Esophagus muscularis mucosa (tissue), 4 donors: Measurements from ENCODE around the gene SH2D5. TPM values are rescaled to one million over a fixed set of nuclear protein-coding genes. Genes with fewer than 3 reads are reported as not detected.

Experiments
- DNase-seq: peaks from one replicate; pipeline ENCODE4 v3.0.0-alpha.2; 2017; ENCODE audit errors: extremely low spot score
- H3K27ac ChIP-seq, 4 donors: fragments of 200-600 bp; sonication (generic); replicated peaks in 1 of 4; 1 replicate in 3 of 4; 2 replicates in 1 of 4; pipeline ENCODE4 v1.5.1; 2016 to 2019; ENCODE audit warnings: mild to moderate bottlenecking in 1 of 4
- H3K27me3 ChIP-seq, 4 donors: fragments of 200-600 bp; sonication (generic); one replicate each; pipeline versions ENCODE4 v1.5.1 to v1.6.0; 2016 to 2019
- H3K36me3 ChIP-seq, 4 donors: fragments of 200-600 bp; sonication (generic); one replicate each; pipeline ENCODE4 v1.5.1; 2016 to 2019
- H3K4me1 ChIP-seq, 4 donors: fragments of 200-600 bp; sonication (generic); one replicate each; pipeline ENCODE4 v1.5.1; 2016 to 2019
- H3K4me3 ChIP-seq, 4 donors: fragments of 200-600 bp; sonication (generic); 1 replicate in 2 of 4; 2 replicates in 2 of 4; pipeline ENCODE4 v1.5.1; 2016 to 2019; ENCODE audit warnings: mild to moderate bottlenecking in 4 of 4, moderate library complexity in 1 of 4
- H3K9me3 ChIP-seq, 4 donors: fragments of 200-600 bp; sonication (generic); 1 replicate in 3 of 4; 2 replicates in 1 of 4; pipeline ENCODE4 v1.5.1; 2016 to 2019
- EP300 ChIP-seq: sonication (generic); formaldehyde crosslinking; IDR thresholded peaks from one replicate; pipeline ENCODE4 v1.6.1; 2017; ENCODE audit warnings: antibody characterized with exemption
- POLR2A ChIP-seq: fragments of 450-650 bp; IDR thresholded peaks from one replicate; pipeline ENCODE4 v1.6.1; 2017; ENCODE audit warnings: antibody characterized with exemption, moderate library complexity, mild to moderate bottlenecking, low read depth
- POLR2AphosphoS5 ChIP-seq, 2 donors: sonication (generic); formaldehyde crosslinking; IDR thresholded peaks; one replicate each; pipeline ENCODE4 v1.6.1; 2017; ENCODE audit warnings: antibody characterized with exemption in 2 of 2
- WGBS: methylation state at CpG from one replicate; pipeline ENCODE4 v1.1.5; 2018; 5-methylcytosine and 5-hydroxymethylcytosine counted together
- intact Hi-C: fragments of 100-400 bp; cut with DNase I; formaldehyde crosslinking; loops from one replicate; pipeline ENCODE4 v1.15.1; 2023
- total RNA-seq, 4 donors: library from RNA; depleted of rRNA; stranded (reverse); fragments of >200 nt; gene quantifications; one replicate each; pipeline versions ENCODE4 v1.1.0 to v1.2.1, GENCODE V29; 2016
- TF ChIP-seq, protein P1 (sequence below), 3 experiments: fragments of 200-600 bp in 2 of 3; fragments of 450-650 bp in 1 of 3; sonication (generic) in 2 of 3; IDR thresholded peaks; one replicate each; pipeline ENCODE4 v1.5.1; 2017 to 2019; ENCODE audit warnings: antibody characterized with exemption in 3 of 3, mild to moderate bottlenecking in 2 of 3, moderate library complexity in 1 of 3

SH2D5 gene
- total RNA-seq, 4 donors from 2014 or later: 0.42 to 7.2 (median 1.7) TPM

DNA sequence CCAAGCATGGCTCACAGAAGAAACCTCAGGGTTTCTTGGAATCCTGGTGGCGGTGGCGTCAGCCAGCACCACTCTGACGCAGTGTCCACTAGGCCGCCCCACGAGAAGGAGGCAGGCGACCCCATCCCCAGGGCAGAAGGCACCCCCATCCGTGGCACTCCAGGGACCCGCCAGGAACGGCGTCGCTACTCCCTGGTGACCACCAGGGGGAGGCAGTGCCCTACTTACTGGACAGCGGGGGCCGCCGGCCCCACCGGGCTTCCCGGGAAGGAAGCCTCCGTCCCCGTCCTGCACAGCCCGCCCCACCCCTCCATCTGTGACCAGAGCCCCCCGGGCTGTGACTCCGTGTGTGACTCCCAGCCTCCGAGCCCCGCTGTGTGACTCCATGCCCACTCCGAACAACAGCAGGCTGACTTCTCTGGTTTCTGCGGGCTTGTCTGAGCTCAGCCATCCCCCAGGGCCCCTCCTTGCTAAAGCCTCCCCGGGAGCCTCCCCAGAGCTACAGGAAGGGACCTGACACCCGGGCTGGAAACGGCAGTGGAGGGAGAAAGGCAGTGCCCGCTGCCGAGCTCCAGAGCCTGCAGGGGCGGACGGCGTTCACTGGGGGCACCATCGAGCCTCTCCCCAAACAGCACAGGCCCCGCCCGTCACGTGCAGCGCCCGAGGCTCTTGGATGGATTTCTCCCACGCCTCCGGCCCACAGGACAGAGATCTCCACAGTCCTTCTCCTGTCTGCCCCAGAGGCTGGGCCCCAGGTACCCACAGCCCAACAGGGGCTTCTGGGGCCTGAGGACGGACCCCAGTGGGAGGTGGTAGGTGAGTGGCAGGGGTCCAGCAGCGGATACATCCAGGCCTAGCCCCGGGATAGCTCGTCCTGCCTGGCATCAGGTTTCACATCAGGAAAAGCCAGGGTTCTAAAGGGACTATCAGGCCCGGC, 35.8 kb downstream of the SH2D5 start:
- peak overlapping the region; percentile 80 to 91 (median 86) for H3K27ac ChIP-seq
- H3K4me1 ChIP-seq: peaks cover 7 to 33% (median 29%) of the 10 kb centered on the region in 4 donors
- DNase-seq: peak; percentile 94
- no peaks in the 10 kb centered on the region for H3K36me3 ChIP-seq
- peaks cover 0 to 4% (median 0%) of the 10 kb centered on the region in 4 donors for H3K9me3 ChIP-seq
- H3K27me3 ChIP-seq: no peaks in the 10 kb centered on the region
- H3K4me3 ChIP-seq: peak overlapping the region; percentile 60 to 76 (median 66)
- intact Hi-C loops: loop anchor here (1.0 to 10.0 kb wide), 3 partner anchors 91 to 499 kb away; partner anchors contain the start of gene HP1BP3
- TF ChIP-seq EP300: no peak
- TF ChIP-seq, protein P1, sequence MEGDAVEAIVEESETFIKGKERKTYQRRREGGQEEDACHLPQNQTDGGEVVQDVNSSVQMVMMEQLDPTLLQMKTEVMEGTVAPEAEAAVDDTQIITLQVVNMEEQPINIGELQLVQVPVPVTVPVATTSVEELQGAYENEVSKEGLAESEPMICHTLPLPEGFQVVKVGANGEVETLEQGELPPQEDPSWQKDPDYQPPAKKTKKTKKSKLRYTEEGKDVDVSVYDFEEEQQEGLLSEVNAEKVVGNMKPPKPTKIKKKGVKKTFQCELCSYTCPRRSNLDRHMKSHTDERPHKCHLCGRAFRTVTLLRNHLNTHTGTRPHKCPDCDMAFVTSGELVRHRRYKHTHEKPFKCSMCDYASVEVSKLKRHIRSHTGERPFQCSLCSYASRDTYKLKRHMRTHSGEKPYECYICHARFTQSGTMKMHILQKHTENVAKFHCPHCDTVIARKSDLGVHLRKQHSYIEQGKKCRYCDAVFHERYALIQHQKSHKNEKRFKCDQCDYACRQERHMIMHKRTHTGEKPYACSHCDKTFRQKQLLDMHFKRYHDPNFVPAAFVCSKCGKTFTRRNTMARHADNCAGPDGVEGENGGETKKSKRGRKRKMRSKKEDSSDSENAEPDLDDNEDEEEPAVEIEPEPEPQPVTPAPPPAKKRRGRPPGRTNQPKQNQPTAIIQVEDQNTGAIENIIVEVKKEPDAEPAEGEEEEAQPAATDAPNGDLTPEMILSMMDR (IDR thresholded peaks at IDR 0.05): peak; percentile 68 to 89 (median 88)
- TF ChIP-seq POLR2AphosphoS5 (IDR thresholded peaks at IDR 0.05): peak; percentile 61 to 68
- no peak for TF ChIP-seq POLR2A
- 0% methylated on average over 10 of the region's 46 CpGs for WGBS

DNA sequence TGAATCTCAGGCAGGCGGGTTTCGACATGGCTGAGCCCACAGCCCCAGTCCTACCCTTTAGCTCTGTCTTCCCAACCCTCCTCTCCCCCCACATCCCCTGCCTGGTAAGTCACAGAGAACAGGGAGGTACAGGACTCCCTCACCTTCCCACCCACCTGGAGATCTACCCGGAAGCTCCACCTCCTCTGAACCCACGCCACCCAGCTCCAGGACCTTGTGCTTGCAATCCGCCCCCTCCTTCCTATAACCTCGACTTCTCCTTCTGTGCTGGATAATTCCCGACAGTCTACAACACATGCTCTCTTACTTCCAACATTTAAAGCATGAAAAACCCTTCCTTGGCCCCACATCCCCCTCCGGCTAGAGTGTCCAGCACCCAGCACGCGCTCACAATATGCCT, 37.0 kb downstream of the SH2D5 start:
- peaks cover 7 to 33% (median 29%) of the 10 kb centered on the region in 4 donors for H3K4me1 ChIP-seq
- intact Hi-C loops: loop anchor here (5.0 to 10.0 kb wide), 2 partner anchors 92 to 289 kb away; partner anchors contain the start of gene HP1BP3
- H3K9me3 ChIP-seq: peaks cover 0 to 5% (median 0%) of the 10 kb centered on the region in 4 donors
- DNase-seq: no peak
- WGBS: 87% methylated on average over 10 of the region's 10 CpGs
- TF ChIP-seq EP300: no peak
- TF ChIP-seq, protein P1 (IDR thresholded peaks at IDR 0.05): no peak
- TF ChIP-seq POLR2A: no peak
- no peak for TF ChIP-seq POLR2AphosphoS5 (IDR thresholded peaks at IDR 0.05)
- H3K4me3 ChIP-seq: no peak overlapping the region
- H3K27ac ChIP-seq: no peak overlapping the region
- H3K36me3 ChIP-seq: no peaks in the 10 kb centered on the region
- no peaks in the 10 kb centered on the region for H3K27me3 ChIP-seq

DNA sequence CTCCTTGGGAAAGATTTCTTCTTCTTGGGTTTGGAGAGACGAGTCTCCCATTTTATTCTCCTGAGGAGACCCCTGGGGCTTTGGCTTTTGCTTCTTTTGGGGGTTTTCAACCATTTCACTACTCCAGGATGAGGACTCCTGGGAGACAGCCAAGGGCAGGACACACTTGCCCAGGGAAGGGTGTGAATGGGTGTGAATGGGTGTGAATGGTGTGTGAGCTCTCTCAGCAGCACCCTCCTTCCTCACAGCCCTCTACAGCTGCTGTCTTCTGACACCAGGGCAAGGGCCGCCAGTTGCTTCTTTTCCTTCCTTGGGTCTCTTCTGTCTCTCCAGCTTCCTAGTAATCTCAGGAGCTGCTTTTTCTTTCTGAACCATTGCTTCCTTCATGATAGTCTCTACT, 38.9 kb downstream of the SH2D5 start:
- DNase-seq: no peak
- intact Hi-C loops: loop anchor here (10.0 kb wide), 1 partner anchor 291 kb away; no protein-coding TSS in a partner anchor
- no peak overlapping the region for H3K4me3 ChIP-seq
- no peaks in the 10 kb centered on the region for H3K36me3 ChIP-seq
- TF ChIP-seq POLR2A: no peak
- no peak for TF ChIP-seq POLR2AphosphoS5 (IDR thresholded peaks at IDR 0.05)
- no peak for TF ChIP-seq EP300
- TF ChIP-seq, protein P1 (IDR thresholded peaks at IDR 0.05): no peak
- 96% methylated on average over 2 of the region's 2 CpGs for WGBS
- peaks cover 7 to 27% (median 26%) of the 10 kb centered on the region in 4 donors for H3K4me1 ChIP-seq
- no peaks in the 10 kb centered on the region for H3K27me3 ChIP-seq
- no peak overlapping the region for H3K27ac ChIP-seq
- peaks cover 0 to 5% (median 0%) of the 10 kb centered on the region in 4 donors for H3K9me3 ChIP-seq

DNA sequence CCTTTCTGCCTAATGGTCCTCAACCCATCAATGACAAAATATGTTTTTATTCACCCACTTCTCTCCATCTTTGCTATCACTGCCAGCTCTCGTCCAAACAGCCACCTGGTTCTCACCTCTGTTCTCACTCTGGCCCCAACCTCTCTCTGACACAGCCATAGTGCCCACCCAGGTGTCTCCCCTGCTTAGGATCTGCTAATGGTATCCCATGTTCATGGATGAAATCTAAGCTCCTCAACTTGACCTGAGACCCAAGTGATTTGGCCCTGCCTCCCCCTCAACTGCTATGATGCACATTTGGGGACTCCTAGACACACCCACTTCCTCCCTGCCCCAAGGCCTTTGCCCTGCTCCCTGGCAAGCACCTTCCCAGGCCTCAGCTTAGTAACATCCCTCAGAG, 40.6 kb downstream of the SH2D5 start:
- WGBS: 88% methylated on average over 1 of the region's 1 CpG
- intact Hi-C loops: loop anchor here (10.0 kb wide), 1 partner anchor 293 kb away; no protein-coding TSS in a partner anchor
- peaks cover 0 to 10% (median 8%) of the 10 kb centered on the region in 4 donors for H3K4me1 ChIP-seq
- no peak overlapping the region for H3K27ac ChIP-seq
- TF ChIP-seq POLR2A (no peak), EP300 (no peak), POLR2AphosphoS5 (IDR thresholded peaks at IDR 0.05) (no peak)
- TF ChIP-seq, protein P1 (IDR thresholded peaks at IDR 0.05): no peak
- no peak for DNase-seq
- H3K4me3 ChIP-seq: no peak overlapping the region
- H3K36me3 ChIP-seq: no peaks in the 10 kb centered on the region
- H3K9me3 ChIP-seq: peaks cover 0 to 5% (median 0%) of the 10 kb centered on the region in 4 donors
- H3K27me3 ChIP-seq: no peaks in the 10 kb centered on the region
